ENCODE data around the gene MYH10.

GRCh38 chr17:8552577-8553320 lies 77.8 kb downstream of the MYH10 start:
- TF ChIP-seq CTCF (tag by site-specific recombination; IDR thresholded peaks at IDR 0.05) (no peak), ZNF350 (tag by site-specific recombination; IDR thresholded peaks at IDR 0.05) (no peak), ZNF175 (tag by site-specific recombination; IDR thresholded peaks at IDR 0.05) (no peak), ZNF639 (tag by site-specific recombination; IDR thresholded peaks at IDR 0.05) (no peak)
